Urinary bladder (tissue), 2 donors: ENCODE measurements around the gene CEACAM4. TPM values are rescaled to one million over a fixed set of nuclear protein-coding genes. Genes with fewer than 3 reads are reported as not detected.

Experiments
- polyA plus RNA-seq: library from polyadenylated mRNA; stranded (reverse); fragments of 200-250 nt; gene quantifications from one replicate; pipeline ENCODE4 v1.2.3, GENCODE V29; 2013
- small RNA-seq: library from RNA; depleted of rRNA; stranded (forward); fragments of <200 nt; gene quantifications from one replicate; pipeline ENCODE3, GENCODE V24; 2014
- total RNA-seq: library from RNA; depleted of rRNA; stranded (reverse); fragments of >200 nt; gene quantifications from one replicate; pipeline ENCODE4 v1.2.3, GENCODE V29; 2014
- donor health status: healthy.

CEACAM4 gene
- total and polyA plus RNA-seq, 2 donors: 1.6 TPM; not detected in 1

Small RNA genes lying within 50 kb of the gene (small RNA-seq; reads per million reads assigned to genes)
- gene AC243960.4: not detected

Other genes with a start within 250 kb of the CEACAM4 start
- gene EXOSC5, start 229.7 kb downstream of the CEACAM4 start, total RNA-seq: 11.2 TPM
- gene EXOSC5, start 229.7 kb downstream of the CEACAM4 start, polyA plus RNA-seq: 31.0 TPM
- 25.8 TPM for gene BCKDHA, start 229.3 kb downstream of the CEACAM4 start, total RNA-seq
- 47.0 TPM for gene BCKDHA, start 229.3 kb downstream of the CEACAM4 start, polyA plus RNA-seq
- 0.69 TPM for gene B3GNT8, start 199.7 kb downstream of the CEACAM4 start, total RNA-seq
- gene B3GNT8, start 199.7 kb downstream of the CEACAM4 start, polyA plus RNA-seq: 4.5 TPM
- 15.2 TPM for gene DMAC2, start 187.2 kb downstream of the CEACAM4 start, total RNA-seq
- gene DMAC2, start 187.2 kb downstream of the CEACAM4 start, polyA plus RNA-seq: 77.4 TPM
- not detected for gene ERICH4, start 183.9 kb downstream of the CEACAM4 start, total RNA-seq
- gene ERICH4, start 183.9 kb downstream of the CEACAM4 start, polyA plus RNA-seq: not detected
- 2.1 TPM for gene CEACAM21, start 50.9 kb downstream of the CEACAM4 start, total RNA-seq
- gene CEACAM21, start 50.9 kb downstream of the CEACAM4 start, polyA plus RNA-seq: 0.90 TPM
- not detected for gene CEACAM7, start 61.2 kb upstream of the CEACAM4 start, total RNA-seq
- gene CEACAM7, start 61.2 kb upstream of the CEACAM4 start, polyA plus RNA-seq: not detected
- not detected for gene CEACAM5, start 81.6 kb upstream of the CEACAM4 start, total RNA-seq
- gene CEACAM5, start 81.6 kb upstream of the CEACAM4 start, polyA plus RNA-seq: not detected
- 2.2 TPM for gene CEACAM6, start 128.5 kb upstream of the CEACAM4 start, total RNA-seq
- not detected for gene CEACAM6, start 128.5 kb upstream of the CEACAM4 start, polyA plus RNA-seq
- not detected for gene CEACAM3, start 169.5 kb upstream of the CEACAM4 start, total RNA-seq
- not detected for gene CEACAM3, start 169.5 kb upstream of the CEACAM4 start, polyA plus RNA-seq
- gene LYPD4, start 217.6 kb upstream of the CEACAM4 start, total RNA-seq: not detected
- not detected for gene LYPD4, start 217.6 kb upstream of the CEACAM4 start, polyA plus RNA-seq
- gene DMRTC2, start 218.0 kb upstream of the CEACAM4 start, total RNA-seq: not detected
- gene DMRTC2, start 218.0 kb upstream of the CEACAM4 start, polyA plus RNA-seq: not detected
- 377 TPM for gene RPS19, start 233.2 kb upstream of the CEACAM4 start, total RNA-seq
- gene RPS19, start 233.2 kb upstream of the CEACAM4 start, polyA plus RNA-seq: 1,600 TPM